Measurements from ENCODE around the gene IER3. TPM values are rescaled to one million over a fixed set of nuclear protein-coding genes. Genes with fewer than 3 reads are reported as not detected.

Gene IER3
- total and polyA plus RNA-seq, 2 of the 13 experiments (the other 11 are each of a cell fraction or from before 2014, with no cell fraction given): 51.1 to 131 TPM

- TF ChIP-seq FOXP4 (CRISPR knock-in tag; IDR thresholded peaks at IDR 0.05) (peak; percentile 90), TRIM24 (CRISPR knock-in tag; IDR thresholded peaks at IDR 0.05) (peak; percentile 23; the same call in 1 of the 2 replicates), ZNF24 (IDR thresholded peaks at IDR 0.05) (peak; percentile 9; the same call in 1 of the 2 replicates), SRY (CRISPR knock-in tag; IDR thresholded peaks at IDR 0.05) (0 out of 2 replicates have a peak, but pooled peaks have one; percentile 82), E2F1 (CRISPR knock-in tag; IDR thresholded peaks at IDR 0.05) (no peak), ZBTB44 (CRISPR knock-in tag; IDR thresholded peaks at IDR 0.05) (no peak), DNMT1 (CRISPR knock-in tag; IDR thresholded peaks at IDR 0.05) (no peak), ZNF672 (CRISPR knock-in tag; IDR thresholded peaks at IDR 0.05) (no peak), HOXA5 (CRISPR knock-in tag; IDR thresholded peaks at IDR 0.05) (peak; percentile 89), HES4 (CRISPR knock-in tag; IDR thresholded peaks at IDR 0.05; ENCODE audit: borderline replicate concordance) (peak; percentile 41; the same call in 1 of the 2 replicates), CERS6 (CRISPR knock-in tag; IDR thresholded peaks at IDR 0.05) (no peak), SMAD9 (CRISPR knock-in tag; IDR thresholded peaks at IDR 0.05) (peak; percentile 77; the same call in 1 of the 2 replicates), MTA1 (CRISPR knock-in tag; IDR thresholded peaks at IDR 0.05; ENCODE audit: borderline replicate concordance) (0 out of 2 replicates have a peak, but pooled peaks have one; percentile 48), EHMT2 (IDR thresholded peaks at IDR 0.05; ENCODE audit: borderline replicate concordance, low read depth, low read length) (no peak; the same call in 1 of the 2 replicates), SNAPC4 (CRISPR knock-in tag; IDR thresholded peaks at IDR 0.05) (peak; percentile 68), HNF1B (CRISPR knock-in tag; IDR thresholded peaks at IDR 0.05) (peak; percentile 92)
Observed at GRCh38 chr6:30781743-30782424, 37.5 kb upstream of the IER3 start (continued).
